Fibroblast of lung (primary cell): Measurements from ENCODE around the gene GP1BB.

Experiments
- CTCF ChIP-seq, 2 donors: IDR thresholded peaks in 1 of 2; conservative IDR thresholded peaks in 1 of 2; 1 replicate in 1 of 2; 2 replicates in 1 of 2; pipeline ENCODE4 v1.5.1; 2011 to 2012; ENCODE audit warnings: low read length in 2 of 2, control low read depth in 1 of 2, inconsistent platforms in 1 of 2, low read depth in 1 of 2, mild to moderate bottlenecking in 1 of 2
- EZH2 ChIP-seq: IDR thresholded peaks from 2 replicates; pipeline ENCODE4 v1.5.1; 2012; ENCODE audit warnings: low read length, control low read depth, mild to moderate bottlenecking; ENCODE audit errors: missing control alignments

GRCh38 chr22:19681863-19682245 lies 41.5 kb upstream of the GP1BB start:
- TF ChIP-seq CTCF (conservative IDR thresholded peaks at IDR 0.05 in 1 of 2, IDR thresholded peaks at IDR 0.05 in 1 of 2; ENCODE audit: low read depth in 1 of 2, low read length in 2 of 2) (no peak), EZH2 (no peak)
